Measurements from ENCODE around the gene BCL11B.

DNA sequence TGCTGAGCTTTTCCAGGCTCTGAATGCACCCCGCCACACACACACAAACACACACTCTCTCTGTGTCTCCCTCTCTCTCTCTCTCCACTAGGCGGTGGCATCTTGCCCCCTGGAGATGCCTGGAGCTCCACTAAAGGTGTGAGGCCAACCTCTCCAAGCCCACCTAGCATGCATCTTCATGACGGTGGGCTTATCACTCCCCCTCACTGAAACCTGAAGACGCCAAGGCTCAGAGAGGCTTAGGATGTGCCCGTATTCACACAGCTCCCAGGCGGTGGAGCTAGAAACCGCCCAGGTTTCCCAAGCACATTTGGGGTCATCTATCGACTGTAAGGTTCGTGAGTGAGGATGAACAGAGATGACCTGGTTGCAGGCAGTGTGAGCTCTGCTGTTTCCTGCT is 42.6 kb upstream of the BCL11B start:
- TF ChIP-seq, protein P1, sequence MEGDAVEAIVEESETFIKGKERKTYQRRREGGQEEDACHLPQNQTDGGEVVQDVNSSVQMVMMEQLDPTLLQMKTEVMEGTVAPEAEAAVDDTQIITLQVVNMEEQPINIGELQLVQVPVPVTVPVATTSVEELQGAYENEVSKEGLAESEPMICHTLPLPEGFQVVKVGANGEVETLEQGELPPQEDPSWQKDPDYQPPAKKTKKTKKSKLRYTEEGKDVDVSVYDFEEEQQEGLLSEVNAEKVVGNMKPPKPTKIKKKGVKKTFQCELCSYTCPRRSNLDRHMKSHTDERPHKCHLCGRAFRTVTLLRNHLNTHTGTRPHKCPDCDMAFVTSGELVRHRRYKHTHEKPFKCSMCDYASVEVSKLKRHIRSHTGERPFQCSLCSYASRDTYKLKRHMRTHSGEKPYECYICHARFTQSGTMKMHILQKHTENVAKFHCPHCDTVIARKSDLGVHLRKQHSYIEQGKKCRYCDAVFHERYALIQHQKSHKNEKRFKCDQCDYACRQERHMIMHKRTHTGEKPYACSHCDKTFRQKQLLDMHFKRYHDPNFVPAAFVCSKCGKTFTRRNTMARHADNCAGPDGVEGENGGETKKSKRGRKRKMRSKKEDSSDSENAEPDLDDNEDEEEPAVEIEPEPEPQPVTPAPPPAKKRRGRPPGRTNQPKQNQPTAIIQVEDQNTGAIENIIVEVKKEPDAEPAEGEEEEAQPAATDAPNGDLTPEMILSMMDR (IDR thresholded peaks at IDR 0.05; ENCODE audit: poor library complexity): no peak
- no peak for TF ChIP-seq EZH2 (IDR thresholded peaks at IDR 0.05; ENCODE audit: borderline replicate concordance)
